Activated CD4-positive, alpha-beta T cell treated with anti-CD3 and anti-CD28 coated beads, Interleukin-2, amount 50 U/mL, for 16 hours (primary cell): Measurements from ENCODE around the gene SH3GL3.
A peak's percentile ranks its signal among the peaks of the same experiment; 100 is the strongest.

Experiments used
- DNase-seq: peaks from one replicate; pipeline ENCODE4 v3.0.0-alpha.2; 2020

Gene SH3GL3

DNA sequence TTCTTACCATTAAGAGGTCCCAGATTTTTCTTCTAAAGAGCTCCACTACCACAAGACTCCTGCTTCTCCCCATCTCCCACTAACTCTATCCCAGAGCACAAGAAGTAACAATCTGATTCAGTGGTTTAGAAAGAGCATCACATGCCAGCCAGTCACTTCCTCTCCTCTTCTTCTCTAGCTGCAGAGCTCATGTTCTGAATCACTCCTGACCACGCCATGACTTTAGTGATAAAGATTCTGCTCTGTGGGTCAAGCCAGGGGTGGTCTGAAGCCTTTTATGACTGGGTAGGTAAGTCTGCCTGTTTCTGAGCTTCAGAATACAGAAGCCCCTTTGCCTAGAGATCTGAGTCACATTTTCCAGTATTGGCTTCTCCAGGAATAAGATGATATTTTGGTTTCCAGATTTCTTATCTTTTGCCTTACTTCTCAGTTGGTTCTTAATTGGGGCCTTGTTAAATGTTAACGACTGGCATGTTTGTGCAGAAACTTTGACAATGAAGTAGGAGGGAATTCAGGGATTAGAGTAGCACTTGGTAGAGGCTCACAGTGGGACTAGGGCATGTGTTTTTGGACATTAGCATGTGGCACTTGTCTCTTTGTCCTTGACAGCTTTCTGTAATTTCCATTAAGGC lies 179.1 kb downstream of the SH3GL3 start:
- DNase-seq = peak; percentile 53

GRCh38 chr15:83631534-83631933 lies 184.4 kb downstream of the SH3GL3 start:
- no peak for DNase-seq

DNA sequence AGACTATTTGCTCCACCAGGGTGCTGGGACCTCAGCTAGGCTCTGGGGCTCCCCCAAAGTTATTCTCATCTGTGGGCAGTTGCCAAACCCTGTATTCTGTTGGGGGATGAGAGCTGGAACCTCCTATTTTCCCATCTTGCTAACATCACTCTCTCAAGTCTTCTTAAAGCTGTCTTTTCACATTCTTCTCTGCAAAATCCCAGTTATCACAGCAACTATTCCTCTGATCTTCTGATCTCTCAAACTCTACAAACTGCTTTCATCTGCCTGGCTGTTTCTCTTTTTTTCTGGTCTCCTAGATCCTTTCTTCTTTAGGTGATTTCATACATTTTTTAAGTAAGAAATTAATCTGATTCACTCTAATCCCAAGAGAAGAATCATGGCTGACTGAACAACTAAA lies 196.1 kb downstream of the SH3GL3 start:
- DNase-seq = no peak

DNA sequence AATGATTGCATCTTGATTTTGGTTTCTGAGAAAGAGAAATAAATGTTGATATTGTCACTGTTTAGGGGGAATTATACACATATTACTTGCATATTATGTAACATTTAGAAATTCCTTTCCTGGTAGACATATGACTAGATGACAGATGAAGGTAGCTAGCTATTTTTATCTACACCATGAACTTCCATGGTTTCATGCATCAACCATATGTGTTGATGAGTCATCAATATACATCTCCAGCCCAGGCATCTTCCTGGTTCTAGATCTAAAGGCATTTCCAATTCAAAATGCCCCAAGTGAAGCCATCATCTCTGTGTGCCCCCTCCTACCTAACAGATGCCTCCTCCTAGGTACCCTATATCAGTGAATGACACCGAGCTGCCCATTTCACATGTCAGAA lies 197.3 kb downstream of the SH3GL3 start:
- no peak for DNase-seq

GRCh38 chr15:83650831-83651230 lies 203.7 kb downstream of the SH3GL3 start:
- no peak for DNase-seq

DNA sequence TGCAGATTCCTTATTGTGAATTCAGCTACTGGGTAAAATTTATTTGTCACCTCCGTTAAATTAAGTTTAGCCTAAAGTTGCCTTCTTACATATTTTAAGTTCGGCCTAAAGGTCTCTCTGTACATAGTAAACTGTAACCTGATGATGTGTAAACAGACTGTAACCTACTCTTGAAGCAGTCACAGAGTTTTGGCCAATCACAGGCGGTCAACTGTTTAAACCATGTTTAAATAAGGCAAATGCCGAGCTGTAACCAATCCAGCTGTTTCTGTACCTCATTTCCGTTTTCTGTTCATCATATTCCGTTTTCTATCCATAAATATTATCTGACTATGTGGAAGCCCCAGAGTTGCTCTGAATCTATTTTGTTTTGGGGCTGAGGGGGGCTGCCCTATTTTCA lies 204.4 kb downstream of the SH3GL3 start:
- no peak for DNase-seq

DNA sequence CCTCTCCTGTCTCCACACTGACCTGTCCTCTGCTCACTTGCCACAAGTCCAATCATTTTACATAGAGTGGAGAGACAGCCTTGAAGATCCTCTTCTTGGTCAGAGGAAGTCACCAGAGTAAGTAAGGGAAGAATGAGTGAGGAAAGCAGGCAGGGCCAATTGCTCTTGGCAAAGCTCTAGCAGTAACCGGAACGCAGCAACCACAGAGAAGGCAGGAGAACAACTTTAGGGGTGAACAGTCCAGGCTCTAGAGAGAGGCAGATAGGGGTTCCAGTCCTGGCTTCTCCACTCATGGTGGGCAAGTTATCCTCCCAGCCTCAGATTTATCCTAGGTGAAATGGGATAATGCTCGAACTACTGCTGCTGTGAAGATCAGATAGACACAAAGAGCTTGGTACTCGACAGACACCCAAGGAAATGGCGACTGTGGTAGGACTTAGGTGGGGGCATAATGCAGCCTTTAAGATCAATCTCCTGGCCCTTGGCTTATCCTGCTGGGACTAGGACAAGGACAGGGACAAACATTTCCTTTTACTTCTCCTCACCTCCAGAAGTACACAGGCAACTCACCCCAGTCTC lies 205.6 kb downstream of the SH3GL3 start:
- no peak for DNase-seq

GRCh38 chr15:83653288-83653638 lies 206.1 kb downstream of the SH3GL3 start:
- no peak for DNase-seq

GRCh38 chr15:83653639-83654378 lies 206.7 kb downstream of the SH3GL3 start, which contains the start of gene ADAMTSL3:
TSS of gene ADAMTSL3 (plus strand) at chr15:83654123. CDS start at chr15:83655762, 1,639 bp downstream.
- DNase-seq = no peak

- no peak for DNase-seq
Measured at GRCh38 chr15:83654379-83655236, 207.5 kb downstream of the SH3GL3 start.

- no peak for DNase-seq
Measured at GRCh38 chr15:83655237-83655616, 208.1 kb downstream of the SH3GL3 start.

GRCh38 chr15:83656192-83656591 lies 209.1 kb downstream of the SH3GL3 start:
- no peak for DNase-seq

DNA sequence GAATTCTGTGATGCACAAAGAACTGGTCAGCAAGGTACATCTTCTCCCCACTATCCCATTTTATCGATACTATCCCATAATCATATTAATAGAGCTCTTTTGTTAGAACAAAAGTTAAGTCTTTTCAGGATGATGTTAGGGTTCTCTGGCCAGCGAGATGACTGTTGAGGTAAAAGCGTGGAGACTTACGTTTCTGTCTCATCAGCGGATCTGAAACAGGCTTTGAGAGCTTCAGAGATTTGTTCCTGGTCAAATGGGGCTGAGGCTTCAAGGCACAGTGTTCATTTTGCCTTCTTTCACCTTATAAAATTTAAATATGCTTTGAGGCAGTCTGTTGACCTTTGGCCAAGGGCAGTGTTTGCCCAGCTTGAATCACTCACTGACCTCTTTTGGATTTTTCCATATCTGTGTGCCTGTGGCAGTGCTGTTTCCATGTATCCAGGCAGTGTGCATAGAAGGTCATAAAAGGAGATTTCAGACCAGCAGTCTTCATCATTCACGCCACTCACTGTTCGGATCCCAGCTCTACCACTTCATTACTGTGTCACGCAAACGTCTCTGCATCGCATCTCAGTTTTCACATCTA lies 209.9 kb downstream of the SH3GL3 start:
- no peak for DNase-seq

- peak; percentile 0 for DNase-seq
Measured at GRCh38 chr15:83657549-83657948, 210.4 kb downstream of the SH3GL3 start.

GRCh38 chr15:83658430-83659416 lies 211.6 kb downstream of the SH3GL3 start:
- DNase-seq = no peak

DNA sequence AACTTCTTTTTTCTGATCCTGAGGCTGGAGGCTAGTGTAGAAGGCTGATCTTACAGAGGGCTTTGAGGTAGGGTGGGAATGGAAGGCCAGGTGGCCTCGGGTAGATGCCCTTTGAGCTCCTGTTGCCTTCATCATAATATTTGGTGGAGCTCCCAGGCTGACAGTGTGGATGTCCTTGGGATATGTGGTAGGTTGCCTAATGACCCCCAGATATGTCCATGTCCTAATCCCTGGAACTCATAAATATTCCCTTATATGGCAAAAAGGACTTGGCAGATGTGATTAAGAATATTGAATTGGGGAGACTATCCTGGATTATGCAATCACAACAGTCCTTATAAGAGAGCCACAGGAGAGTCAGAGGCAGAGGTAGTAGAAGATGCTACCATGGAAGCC lies 212.3 kb downstream of the SH3GL3 start:
- no peak for DNase-seq

GRCh38 chr15:83665480-83665879 lies 218.3 kb downstream of the SH3GL3 start:
- DNase-seq = no peak
